ENCODE measurements around the gene CDC42.

The CDC42 gene

GRCh38 chr1:22129501-22130117, 77.1 kb downstream of the CDC42 start:
- DNase-seq (ENCODE audit: low read depth): no peak

GRCh38 chr1:22131062-22131461, 78.6 kb downstream of the CDC42 start:
- no peak for DNase-seq (ENCODE audit: low read depth)

GRCh38 chr1:22131875-22132486, 79.5 kb downstream of the CDC42 start:
- peak; percentile 15 for DNase-seq (ENCODE audit: low read depth)

GRCh38 chr1:22132517-22133235, 80.2 kb downstream of the CDC42 start:
- DNase-seq (ENCODE audit: low read depth): no peak

GRCh38 chr1:22133247-22133930, 80.9 kb downstream of the CDC42 start:
- no peak for DNase-seq (ENCODE audit: low read depth)

GRCh38 chr1:22133931-22134324, 81.4 kb downstream of the CDC42 start:
- no peak for DNase-seq (ENCODE audit: low read depth)

GRCh38 chr1:22137004-22137720, 84.7 kb downstream of the CDC42 start:
- DNase-seq (ENCODE audit: low read depth): no peak

- no peak for DNase-seq (ENCODE audit: low read depth)
Measured at GRCh38 chr1:22139066-22139594, 86.6 kb downstream of the CDC42 start.

DNA sequence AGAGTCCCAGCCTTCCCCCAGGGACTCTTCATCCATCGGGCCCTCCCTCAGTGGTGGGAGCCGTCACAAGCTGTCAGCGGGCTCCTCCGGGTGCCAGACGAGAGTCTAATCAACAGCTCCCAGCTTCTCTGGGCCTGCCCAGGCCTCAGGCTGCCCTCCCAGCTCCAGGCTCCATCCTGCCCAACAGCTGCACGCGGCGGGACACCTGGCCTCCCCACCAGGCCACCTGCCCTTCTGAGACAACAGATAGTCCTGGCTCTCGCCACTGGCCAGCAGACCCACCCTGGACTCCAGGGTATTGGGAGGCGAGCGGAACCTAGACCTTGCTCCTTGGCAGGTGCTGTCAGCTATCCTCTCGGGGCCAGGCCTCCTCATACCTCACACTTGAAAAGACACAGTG, 87.3 kb downstream of the CDC42 start:
- no peak for DNase-seq (ENCODE audit: low read depth)
